ENCODE measurements around the gene RYR1.

DNA sequence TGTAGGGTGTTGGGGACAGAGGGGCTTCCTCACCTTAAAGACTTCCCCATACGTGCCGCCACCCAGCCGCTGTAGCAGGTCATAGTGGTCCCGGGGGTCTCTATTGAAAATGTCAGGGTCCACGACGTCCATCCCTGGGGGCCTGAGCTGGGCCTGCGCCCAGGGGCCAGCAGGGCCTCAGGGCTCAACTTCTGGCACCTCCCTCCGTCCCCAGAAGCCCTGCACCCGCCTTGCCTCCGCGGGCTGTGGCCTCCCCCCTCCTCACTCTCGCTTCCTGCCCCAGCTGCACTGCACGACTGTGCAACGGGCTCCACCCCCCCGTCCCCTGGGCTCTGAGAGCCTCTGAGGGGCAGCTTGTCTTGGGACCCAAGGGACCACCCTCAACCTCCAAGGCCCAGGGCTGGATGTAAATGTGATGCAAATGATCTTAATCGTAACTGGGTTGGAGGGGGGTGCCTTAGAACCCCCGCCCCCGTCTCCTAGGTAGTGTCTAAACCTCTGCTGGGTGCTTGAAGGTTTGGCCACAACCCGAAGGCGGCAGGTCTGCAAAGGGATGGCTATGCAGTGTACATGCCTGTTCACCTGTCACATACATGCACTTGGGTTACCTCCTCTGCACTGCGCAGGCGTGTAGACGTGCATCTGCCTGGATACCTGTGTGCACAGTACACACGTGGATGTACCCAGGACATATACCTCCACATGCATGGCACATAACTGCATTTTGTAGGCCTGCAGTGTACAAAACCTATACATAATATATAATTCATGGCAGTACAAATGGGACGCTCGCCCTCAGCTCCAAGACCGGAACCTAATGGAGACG, 184.5 kb downstream of the RYR1 start, which contains the start of gene MAP4K1:
- TF ChIP-seq, protein P1, sequence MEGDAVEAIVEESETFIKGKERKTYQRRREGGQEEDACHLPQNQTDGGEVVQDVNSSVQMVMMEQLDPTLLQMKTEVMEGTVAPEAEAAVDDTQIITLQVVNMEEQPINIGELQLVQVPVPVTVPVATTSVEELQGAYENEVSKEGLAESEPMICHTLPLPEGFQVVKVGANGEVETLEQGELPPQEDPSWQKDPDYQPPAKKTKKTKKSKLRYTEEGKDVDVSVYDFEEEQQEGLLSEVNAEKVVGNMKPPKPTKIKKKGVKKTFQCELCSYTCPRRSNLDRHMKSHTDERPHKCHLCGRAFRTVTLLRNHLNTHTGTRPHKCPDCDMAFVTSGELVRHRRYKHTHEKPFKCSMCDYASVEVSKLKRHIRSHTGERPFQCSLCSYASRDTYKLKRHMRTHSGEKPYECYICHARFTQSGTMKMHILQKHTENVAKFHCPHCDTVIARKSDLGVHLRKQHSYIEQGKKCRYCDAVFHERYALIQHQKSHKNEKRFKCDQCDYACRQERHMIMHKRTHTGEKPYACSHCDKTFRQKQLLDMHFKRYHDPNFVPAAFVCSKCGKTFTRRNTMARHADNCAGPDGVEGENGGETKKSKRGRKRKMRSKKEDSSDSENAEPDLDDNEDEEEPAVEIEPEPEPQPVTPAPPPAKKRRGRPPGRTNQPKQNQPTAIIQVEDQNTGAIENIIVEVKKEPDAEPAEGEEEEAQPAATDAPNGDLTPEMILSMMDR (IDR thresholded peaks at IDR 0.05): no peak
- no peak for TF ChIP-seq ZFX (IDR thresholded peaks at IDR 0.05; ENCODE audit: borderline replicate concordance)

Data from 22Rv1 (cell line).